ENCODE data around the gene UBXN6. TPM values are rescaled to one million over a fixed set of nuclear protein-coding genes. Genes with fewer than 3 reads are reported as not detected.

UBXN6 gene
- total and polyA plus RNA-seq, 2 of the 8 experiments (the other 6 are each of a cell fraction or from before 2014, with no cell fraction given): 28.0 to 43.8 TPM

GRCh38 chr19:4447327-4448146 lies 10.1 kb downstream of the UBXN6 start (continued):
- TF ChIP-seq, protein P1, sequence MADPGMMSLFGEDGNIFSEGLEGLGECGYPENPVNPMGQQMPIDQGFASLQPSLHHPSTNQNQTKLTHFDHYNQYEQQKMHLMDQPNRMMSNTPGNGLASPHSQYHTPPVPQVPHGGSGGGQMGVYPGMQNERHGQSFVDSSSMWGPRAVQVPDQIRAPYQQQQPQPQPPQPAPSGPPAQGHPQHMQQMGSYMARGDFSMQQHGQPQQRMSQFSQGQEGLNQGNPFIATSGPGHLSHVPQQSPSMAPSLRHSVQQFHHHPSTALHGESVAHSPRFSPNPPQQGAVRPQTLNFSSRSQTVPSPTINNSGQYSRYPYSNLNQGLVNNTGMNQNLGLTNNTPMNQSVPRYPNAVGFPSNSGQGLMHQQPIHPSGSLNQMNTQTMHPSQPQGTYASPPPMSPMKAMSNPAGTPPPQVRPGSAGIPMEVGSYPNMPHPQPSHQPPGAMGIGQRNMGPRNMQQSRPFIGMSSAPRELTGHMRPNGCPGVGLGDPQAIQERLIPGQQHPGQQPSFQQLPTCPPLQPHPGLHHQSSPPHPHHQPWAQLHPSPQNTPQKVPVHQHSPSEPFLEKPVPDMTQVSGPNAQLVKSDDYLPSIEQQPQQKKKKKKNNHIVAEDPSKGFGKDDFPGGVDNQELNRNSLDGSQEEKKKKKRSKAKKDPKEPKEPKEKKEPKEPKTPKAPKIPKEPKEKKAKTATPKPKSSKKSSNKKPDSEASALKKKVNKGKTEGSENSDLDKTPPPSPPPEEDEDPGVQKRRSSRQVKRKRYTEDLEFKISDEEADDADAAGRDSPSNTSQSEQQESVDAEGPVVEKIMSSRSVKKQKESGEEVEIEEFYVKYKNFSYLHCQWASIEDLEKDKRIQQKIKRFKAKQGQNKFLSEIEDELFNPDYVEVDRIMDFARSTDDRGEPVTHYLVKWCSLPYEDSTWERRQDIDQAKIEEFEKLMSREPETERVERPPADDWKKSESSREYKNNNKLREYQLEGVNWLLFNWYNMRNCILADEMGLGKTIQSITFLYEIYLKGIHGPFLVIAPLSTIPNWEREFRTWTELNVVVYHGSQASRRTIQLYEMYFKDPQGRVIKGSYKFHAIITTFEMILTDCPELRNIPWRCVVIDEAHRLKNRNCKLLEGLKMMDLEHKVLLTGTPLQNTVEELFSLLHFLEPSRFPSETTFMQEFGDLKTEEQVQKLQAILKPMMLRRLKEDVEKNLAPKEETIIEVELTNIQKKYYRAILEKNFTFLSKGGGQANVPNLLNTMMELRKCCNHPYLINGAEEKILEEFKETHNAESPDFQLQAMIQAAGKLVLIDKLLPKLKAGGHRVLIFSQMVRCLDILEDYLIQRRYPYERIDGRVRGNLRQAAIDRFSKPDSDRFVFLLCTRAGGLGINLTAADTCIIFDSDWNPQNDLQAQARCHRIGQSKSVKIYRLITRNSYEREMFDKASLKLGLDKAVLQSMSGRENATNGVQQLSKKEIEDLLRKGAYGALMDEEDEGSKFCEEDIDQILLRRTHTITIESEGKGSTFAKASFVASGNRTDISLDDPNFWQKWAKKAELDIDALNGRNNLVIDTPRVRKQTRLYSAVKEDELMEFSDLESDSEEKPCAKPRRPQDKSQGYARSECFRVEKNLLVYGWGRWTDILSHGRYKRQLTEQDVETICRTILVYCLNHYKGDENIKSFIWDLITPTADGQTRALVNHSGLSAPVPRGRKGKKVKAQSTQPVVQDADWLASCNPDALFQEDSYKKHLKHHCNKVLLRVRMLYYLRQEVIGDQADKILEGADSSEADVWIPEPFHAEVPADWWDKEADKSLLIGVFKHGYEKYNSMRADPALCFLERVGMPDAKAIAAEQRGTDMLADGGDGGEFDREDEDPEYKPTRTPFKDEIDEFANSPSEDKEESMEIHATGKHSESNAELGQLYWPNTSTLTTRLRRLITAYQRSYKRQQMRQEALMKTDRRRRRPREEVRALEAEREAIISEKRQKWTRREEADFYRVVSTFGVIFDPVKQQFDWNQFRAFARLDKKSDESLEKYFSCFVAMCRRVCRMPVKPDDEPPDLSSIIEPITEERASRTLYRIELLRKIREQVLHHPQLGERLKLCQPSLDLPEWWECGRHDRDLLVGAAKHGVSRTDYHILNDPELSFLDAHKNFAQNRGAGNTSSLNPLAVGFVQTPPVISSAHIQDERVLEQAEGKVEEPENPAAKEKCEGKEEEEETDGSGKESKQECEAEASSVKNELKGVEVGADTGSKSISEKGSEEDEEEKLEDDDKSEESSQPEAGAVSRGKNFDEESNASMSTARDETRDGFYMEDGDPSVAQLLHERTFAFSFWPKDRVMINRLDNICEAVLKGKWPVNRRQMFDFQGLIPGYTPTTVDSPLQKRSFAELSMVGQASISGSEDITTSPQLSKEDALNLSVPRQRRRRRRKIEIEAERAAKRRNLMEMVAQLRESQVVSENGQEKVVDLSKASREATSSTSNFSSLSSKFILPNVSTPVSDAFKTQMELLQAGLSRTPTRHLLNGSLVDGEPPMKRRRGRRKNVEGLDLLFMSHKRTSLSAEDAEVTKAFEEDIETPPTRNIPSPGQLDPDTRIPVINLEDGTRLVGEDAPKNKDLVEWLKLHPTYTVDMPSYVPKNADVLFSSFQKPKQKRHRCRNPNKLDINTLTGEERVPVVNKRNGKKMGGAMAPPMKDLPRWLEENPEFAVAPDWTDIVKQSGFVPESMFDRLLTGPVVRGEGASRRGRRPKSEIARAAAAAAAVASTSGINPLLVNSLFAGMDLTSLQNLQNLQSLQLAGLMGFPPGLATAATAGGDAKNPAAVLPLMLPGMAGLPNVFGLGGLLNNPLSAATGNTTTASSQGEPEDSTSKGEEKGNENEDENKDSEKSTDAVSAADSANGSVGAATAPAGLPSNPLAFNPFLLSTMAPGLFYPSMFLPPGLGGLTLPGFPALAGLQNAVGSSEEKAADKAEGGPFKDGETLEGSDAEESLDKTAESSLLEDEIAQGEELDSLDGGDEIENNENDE (IDR thresholded peaks at IDR 0.05; ENCODE audit: insufficient replicate concordance, low read length): no peak
- no peak for TF ChIP-seq SUZ12 (IDR thresholded peaks at IDR 0.05; ENCODE audit: low read length)
